ENCODE data around the gene DNM3. TPM values are rescaled to one million over a fixed set of nuclear protein-coding genes. Genes with fewer than 3 reads are reported as not detected.

The DNM3 gene
- total RNA-seq, 1 experiment from 2014 or later: 1.2 TPM

- Mint-ChIP-seq H3K4me1 (ENCODE audit: low read depth, unreplicated experiment) (peaks cover 9% of the 10 kb centered on the region), H3K27ac (ENCODE audit: unreplicated experiment) (no peak overlapping the region), H3K27me3 (ENCODE audit: unreplicated experiment) (no peaks in the 10 kb centered on the region), H3K9me3 (ENCODE audit: low read depth, unreplicated experiment) (peaks cover 4% of the 10 kb centered on the region), H3K4me3 (ENCODE audit: low read depth, unreplicated experiment) (no peak overlapping the region), H3K36me3 (ENCODE audit: insufficient read depth, unreplicated experiment) (no peaks in the 10 kb centered on the region)
- intact Hi-C loops (cut with micrococcal nuclease; ENCODE audit: unreplicated experiment): no loop called here
- BruUV-seq (replicated peaks): no TSS peak
- no peak for DNase-seq
- CTCF ChIA-PET: interaction anchor here (1.1 kb wide), 1 partner anchor 10 kb away, joined by 3 read pairs; no protein-coding TSS in a partner anchor
- TF ChIP-seq, protein P1, sequence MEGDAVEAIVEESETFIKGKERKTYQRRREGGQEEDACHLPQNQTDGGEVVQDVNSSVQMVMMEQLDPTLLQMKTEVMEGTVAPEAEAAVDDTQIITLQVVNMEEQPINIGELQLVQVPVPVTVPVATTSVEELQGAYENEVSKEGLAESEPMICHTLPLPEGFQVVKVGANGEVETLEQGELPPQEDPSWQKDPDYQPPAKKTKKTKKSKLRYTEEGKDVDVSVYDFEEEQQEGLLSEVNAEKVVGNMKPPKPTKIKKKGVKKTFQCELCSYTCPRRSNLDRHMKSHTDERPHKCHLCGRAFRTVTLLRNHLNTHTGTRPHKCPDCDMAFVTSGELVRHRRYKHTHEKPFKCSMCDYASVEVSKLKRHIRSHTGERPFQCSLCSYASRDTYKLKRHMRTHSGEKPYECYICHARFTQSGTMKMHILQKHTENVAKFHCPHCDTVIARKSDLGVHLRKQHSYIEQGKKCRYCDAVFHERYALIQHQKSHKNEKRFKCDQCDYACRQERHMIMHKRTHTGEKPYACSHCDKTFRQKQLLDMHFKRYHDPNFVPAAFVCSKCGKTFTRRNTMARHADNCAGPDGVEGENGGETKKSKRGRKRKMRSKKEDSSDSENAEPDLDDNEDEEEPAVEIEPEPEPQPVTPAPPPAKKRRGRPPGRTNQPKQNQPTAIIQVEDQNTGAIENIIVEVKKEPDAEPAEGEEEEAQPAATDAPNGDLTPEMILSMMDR (IDR thresholded peaks at IDR 0.05; ENCODE audit: unreplicated experiment): no peak
These were observed 619.6 kb downstream of the DNM3 start for GRCh38 chr1:172460887-172461315.

Small RNAs within 50 kb of the gene (microRNA-seq; reads per million reads assigned to microRNA genes)
- not detected for gene MIR199A2
- not detected for gene MIR3120

Other genes starting within 250 kb of the DNM3 start
- 0.22 and 0.45 TPM in 2 replicates for gene MYOCOS, start 219.3 kb upstream of the DNM3 start, total RNA-seq (2022)
- not detected in 2 replicates for gene MYOC, start 188.8 kb upstream of the DNM3 start, total RNA-seq (2022)
- gene VAMP4, start 99.4 kb upstream of the DNM3 start, total RNA-seq (2022): 7.4 and 7.5 TPM in 2 replicates
- 52.7 and 53.1 TPM in 2 replicates for gene METTL13, start 59.8 kb upstream of the DNM3 start, total RNA-seq (2022)